Stimulated activated CD4-positive, alpha-beta T cell treated with anti-CD3 and anti-CD28 coated beads, TNF-alpha, amount 100 ng/mL, for 4 hours (primary cell): Measurements from ENCODE around the gene PRSS36.
"Not testable (repeated sequence)": the region's sequence is repeated elsewhere in the genome, so short reads cannot be mapped to it uniquely, and the experiment has no call there.

Source experiments
- DNase-seq, 3 experiments: peaks; one replicate each; pipeline ENCODE4 v3.0.0-alpha.2; 2020; ENCODE audit warnings: low read depth in 3 of 3

The PRSS36 gene

GRCh38 chr16:31183432-31184428 is 33.9 kb upstream of the PRSS36 start:
- DNase-seq = no peak

DNA sequence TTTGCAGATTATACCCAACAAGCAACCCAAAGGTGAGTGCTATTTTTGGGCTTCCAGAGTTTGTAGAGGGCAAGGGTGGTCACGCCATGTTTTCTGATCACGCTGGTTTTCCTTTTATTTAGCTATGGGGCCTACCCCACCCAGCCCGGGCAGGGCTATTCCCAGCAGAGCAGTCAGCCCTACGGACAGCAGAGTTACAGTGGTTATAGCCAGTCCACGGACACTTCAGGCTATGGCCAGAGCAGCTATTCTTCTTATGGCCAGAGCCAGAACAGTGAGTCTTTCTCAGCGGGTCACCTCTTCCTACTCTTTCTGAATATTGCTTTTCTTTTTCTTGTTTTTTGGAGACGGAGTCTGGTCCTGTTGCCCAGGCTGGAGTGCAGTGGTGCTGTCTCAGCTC is 32.5 kb upstream of the PRSS36 start:
- DNase-seq = no peak

GRCh38 chr16:31181102-31181830 is 31.4 kb upstream of the PRSS36 start:
- DNase-seq = peak in 1 of 3 experiments; percentile 12

- peak; percentile 75 to 89 (median 84) for DNase-seq
Measured at GRCh38 chr16:31179747-31180459, 30.0 kb upstream of the PRSS36 start, which contains the start of gene FUS. Gene FUS, plus strand, starts transcription at chr16:31180139. Its CDS starts 76 bp downstream, at chr16:31180215.

- DNase-seq = no peak
Measured at GRCh38 chr16:31179219-31179746, 29.4 kb upstream of the PRSS36 start.

- DNase-seq = peak in 1 of 3 experiments; percentile 18
Measured at GRCh38 chr16:31177136-31177535, 27.3 kb upstream of the PRSS36 start.

DNA sequence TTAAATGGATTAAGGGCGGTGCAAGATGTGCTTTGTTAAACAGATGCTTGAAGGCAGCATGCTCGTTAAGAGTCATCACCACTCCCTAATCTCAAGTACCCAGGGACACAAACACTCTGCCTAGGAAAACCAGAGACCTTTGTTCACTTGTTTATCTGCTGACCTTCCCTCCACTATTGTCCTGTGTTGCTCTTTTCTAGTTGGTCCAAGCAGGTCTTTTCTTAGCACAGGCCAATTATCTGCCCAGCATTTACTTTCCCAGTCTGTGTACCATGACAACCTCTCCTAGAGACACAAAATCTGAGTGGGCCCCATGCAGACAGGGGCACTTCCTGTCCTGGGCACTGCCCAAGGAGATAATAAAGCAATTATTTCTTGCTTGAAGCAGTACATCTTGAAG is 20.2 kb upstream of the PRSS36 start:
- DNase-seq = not testable (repeated sequence)

DNA sequence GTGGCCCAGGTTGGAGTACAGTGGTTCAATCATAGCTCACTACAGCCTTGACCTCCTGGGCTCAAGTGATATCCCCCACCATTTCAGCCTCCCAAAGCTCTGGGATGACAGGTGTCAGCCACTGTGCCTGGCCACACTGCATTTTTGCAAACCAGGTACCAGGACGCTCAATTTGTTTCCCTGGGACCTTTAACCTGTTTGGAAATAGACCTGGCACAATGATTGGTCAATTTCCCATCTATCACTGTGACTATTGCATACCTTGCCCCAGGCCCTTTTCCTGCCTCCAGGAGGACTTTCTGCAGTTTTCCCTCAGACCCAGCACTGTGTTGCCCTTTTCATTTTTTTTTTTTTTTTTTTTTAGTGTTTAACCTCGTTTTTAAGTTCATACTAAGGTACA is 19.0 kb upstream of the PRSS36 start:
- no peak for DNase-seq

DNA sequence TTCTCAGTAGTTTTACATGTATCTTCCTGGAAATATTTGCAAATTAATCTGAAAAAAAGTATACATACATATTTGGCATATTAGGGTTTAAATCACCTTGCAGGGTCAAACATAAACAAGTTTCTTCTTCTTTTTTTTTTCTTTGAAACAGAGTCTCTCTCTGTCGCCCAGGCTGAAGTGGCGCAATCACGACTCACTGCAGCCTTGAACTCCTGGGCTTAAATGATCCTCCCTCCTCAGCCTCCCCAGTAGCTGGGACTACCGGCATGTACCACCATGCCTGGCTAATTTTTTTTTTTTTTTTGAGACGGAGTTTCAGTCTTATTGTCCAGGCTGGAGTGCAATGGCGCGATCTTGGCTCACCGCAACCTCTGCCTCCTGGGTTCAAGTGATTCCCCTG is 17.4 kb upstream of the PRSS36 start:
- DNase-seq = no peak

DNA sequence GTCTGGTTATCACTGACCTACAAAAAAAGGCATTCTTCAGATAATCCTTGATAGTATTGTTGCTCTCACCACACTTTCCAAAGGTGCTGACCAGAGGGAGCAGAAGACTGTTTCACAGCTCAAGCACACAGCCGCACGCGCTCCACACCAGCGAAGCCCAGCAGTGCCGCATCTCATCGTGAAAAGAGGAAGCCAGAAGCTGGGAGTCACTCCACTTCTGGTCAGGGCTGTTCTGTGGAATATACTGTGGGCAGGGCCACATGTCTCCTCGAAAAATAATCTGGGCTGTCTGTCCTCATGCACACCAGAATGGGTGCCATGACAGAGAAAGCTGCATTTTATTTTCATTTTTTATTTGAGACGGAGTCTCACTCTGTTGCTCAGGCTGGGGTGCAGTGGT is 7.3 kb upstream of the PRSS36 start:
- DNase-seq = no peak

- DNase-seq = not testable (repeated sequence)
Measured at GRCh38 chr16:31150976-31151375, 1.1 kb upstream of the PRSS36 start.

GRCh38 chr16:31149332-31149731 is 534 bp downstream of the PRSS36 start:
- no peak for DNase-seq

DNA sequence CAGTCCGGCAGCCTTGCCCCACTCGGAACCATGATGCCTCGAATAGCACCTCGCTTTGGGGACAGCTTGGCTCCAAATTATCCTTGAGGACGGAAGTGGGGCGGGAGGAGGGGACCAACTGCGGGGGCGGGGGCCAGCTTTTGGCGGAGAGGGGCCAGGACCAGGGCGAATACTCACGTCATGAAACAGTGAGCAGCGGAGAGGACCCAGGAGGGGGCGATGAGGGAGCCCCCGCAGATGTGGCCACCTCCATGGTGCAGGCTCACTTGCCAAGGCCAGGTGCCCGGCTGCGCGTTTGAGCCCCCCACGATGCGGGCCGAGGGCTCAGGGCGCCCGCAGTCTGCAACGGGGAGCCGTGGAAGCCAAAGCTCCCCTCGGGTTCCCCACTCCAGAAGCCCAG is 970 bp downstream of the PRSS36 start:
- DNase-seq = no peak

DNA sequence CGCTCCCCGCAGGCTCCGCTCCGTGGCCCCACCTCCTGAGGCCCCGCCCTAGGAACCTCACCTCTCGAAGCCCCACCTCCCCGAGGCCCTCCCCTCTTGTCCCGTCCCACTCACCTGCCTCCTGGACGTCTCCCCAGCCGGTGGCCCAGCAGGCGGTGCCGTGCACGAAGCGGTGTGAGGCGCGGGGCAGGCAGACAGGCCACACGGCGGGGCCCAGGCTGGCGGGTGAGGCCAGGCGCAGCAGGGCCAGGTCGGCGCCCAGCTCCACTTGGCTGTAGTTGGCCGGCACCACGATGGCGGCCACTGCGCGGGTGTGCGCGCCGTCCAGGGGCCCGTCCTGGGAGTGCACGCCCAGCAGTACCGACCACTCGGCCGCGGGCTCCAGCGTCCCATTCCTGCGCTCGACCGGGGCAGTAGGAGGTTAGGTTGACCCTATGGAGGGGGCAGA is 1.6 kb downstream of the PRSS36 start:
- no peak for DNase-seq

DNA sequence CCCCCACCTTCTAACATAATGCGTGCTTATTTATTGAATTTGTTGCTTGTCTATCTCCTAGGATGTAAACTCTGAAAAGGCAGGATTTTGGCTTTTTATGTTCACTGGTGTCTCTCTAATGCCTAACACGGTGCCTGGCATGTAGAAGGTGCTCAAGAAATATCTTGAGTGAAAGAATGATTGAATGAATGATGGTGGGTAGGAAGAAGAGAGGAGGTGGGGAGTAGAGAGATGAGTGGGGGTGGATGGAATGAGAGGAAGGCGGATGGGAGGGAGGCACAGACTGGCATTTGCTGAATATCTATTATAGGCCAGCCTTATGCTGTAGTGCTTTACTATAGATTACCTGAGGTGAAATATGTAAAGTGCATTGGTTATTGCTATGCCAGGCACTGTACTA is 2.3 kb downstream of the PRSS36 start:
- no peak for DNase-seq

DNA sequence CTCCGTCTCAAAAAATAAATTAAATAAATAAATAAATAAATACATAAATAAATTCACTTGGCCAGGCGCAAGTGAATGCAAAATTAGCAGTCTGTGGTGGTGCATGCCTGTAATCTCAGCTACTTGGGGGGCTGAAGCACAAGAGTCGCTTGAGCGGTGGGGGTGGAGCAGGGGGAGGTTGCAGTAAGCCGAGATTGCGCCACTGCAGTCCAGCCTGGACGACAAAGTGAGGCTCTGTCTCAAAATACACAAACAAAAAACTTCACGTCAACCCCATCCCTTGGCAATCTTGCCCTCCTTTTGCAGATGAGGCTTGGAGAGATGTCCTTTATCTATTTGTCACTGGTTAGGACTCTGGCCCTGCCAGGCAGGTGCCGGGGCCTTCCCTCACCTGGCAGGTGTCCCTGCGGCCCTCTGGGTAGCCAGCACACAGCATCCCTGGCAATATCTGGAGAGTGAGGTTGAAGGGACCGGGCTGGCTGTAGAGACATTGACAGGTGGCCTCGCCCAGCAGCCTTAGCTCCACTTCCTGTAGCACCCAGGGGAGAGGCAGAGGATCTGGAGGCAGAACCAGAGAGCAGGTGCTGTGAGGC is 4.4 kb downstream of the PRSS36 start:
- no peak for DNase-seq

DNA sequence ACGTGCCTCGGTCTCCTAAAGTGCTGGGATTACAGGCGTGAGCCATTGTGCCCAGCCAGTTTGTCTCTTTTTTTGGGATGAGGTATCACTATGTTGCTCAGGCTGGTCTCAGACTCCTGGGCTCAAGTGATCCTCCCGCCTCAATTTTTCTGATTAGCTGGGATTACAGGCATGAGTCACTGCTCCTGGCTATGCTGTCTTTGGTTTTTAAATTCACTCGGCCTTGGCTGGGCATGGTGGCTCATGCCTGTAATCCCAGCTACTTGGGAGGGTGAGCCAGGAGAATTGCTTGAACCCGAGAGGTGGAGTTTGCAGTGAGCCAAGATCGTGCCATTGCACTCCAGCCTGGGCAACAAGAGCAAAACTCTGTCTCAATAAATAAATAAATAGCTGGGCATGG is 5.4 kb downstream of the PRSS36 start:
- DNase-seq = not testable (repeated sequence)

GRCh38 chr16:31143694-31144148 is 6.1 kb downstream of the PRSS36 start:
- no peak for DNase-seq

DNA sequence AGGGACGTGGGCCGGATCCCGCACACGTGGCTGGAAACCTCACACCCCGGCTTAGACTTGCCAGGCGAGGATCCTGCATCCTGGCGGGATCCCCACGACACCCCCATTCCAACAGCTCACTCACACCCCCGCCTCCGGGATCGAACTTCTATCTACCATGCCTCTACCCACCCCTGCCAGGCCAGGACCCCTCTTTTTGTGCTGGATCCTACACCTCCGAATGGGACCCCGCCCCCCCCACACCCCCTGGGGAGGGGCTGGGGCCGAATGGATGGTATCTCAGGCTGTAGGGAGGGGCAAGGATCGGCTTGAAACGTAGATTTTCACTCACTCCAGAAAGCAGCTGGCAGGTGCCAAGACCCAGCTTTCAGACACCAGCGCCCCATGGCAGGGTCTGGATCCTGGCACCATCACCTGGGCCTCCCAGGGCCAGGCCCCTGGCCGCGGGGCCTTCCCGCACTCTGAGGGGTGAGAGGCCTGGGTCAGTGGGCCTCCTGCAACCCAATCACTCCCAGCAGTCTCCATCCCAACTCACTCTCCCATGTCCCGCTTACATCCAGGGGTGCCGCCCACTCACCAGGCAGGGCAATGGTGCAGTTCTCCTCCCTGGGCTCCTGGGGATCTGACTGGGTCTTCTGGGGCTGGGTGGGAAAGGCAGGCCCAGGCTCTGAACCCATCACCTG is 6.7 kb downstream of the PRSS36 start:
- no peak for DNase-seq
